HTR-8/SVneo (cell line): ENCODE data around the gene RSBN1L.
"Not testable (repeated sequence)": the region's sequence is repeated elsewhere in the genome, so short reads cannot be mapped to it uniquely, and the experiment has no call there.

ENCODE experiments used
- DNase-seq: peaks from one replicate; pipeline ENCODE4 v3.0.0; 2011; ENCODE audit warnings: low spot score, mixed read lengths; ENCODE audit not compliant: insufficient read length
- FAIRE-seq: peaks from 2 replicates; lab custom pipeline; 2011; peaks lifted over from hg19 to GRCh38; lab: Jason Lieb, UNC

Gene RSBN1L

GRCh38 chr7:77696057-77696642 is at the start of gene RSBN1L:
Gene RSBN1L, plus strand, starts transcription at chr7:77696459. Its CDS starts 11 bp downstream, at chr7:77696470.
- peak; percentile 52 for FAIRE-seq

DNA sequence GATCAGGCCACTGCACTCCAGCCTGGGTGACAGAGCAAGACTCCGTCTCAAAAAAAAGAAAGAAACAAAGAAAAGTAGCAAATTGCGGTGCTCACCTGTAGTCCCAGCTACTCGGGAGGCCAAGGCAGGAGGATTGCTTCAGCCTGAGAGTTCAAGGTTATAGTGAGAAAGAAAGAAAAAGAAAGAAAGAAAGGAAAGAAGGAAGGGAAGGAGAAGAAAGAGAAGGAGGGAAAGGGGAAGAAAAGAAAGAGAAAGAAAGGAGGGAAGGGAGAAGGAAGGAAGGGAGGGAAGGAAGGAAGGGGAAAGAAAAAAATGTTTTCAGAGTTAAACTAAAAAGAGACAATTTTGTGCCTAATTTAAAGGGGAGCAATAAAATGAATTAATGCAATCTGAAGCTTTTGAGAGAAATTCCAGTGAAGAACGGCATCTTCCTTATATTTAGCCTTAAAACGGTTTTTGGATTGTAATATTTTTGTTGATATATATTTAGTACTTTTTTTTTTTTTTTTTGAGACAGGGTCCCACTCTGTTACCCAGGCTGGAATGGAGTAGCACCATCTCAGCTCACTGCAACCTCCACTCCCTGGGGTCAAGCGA is 47.4 kb upstream of the RSBN1L start:
- DNase-seq, result no peak
- no peak for FAIRE-seq

More at GRCh38 chr7:77696057-77696642, at the start of gene RSBN1L:
- peak; percentile 90 for DNase-seq

DNA sequence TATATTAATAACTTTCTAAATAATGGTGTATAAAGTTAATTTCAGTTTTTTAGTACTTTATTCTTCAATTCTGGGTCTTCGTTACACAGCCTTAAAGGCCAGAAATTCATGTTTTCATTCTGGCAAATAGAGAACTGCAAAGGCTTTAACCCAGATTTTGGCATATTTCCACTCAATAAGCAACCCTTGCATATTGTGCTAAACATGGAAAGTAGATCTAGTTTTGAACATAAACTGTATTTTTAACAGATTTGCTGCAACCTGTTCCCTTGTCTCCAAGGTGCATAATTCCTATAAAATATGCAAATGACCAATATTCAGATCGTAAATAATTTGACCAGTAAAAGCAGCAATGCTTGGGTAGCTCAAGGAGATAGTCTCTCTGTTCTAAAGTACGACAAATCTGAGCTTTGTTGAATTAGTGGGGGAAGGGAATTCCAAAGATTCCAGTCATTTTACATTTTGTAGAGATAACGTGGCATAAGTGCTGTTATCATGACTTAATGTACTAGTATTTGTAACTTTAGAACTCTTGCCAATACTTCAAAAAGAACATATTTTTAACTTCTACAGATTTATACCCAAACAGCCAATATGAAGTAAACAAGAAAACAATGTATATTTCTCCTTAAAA is 46.4 kb upstream of the RSBN1L start:
- FAIRE-seq (no peak), DNase-seq (peak; percentile 23)

DNA sequence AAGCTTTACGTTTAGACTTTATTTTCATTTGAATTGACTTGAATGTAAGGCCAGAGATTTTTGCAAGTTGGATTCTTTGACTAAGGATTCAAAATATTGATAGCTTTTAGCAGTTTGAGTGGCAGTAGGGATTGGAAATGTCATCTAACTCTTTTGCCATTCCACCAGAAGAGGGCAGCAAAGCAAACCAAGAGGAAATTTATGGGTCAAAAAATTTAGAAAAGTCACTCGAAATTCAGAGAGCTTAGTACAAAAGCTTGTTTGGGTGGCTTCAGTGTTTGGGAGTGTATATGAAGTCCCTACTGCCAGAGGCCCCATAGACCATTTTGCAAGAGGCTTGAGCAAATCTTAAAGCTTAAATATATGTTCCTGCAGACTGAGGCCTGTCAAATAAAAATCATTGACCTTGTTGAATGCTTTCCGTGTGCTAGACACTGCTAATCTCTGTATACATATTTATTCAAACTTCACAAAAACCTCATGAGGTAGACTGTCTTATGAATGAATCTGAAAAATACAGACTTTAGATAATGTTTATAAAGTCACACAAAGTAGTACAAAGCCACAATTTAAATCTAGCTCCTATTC is 44.6 kb upstream of the RSBN1L start:
- peak; percentile 26 for DNase-seq
- FAIRE-seq, result no peak

GRCh38 chr7:77652826-77653225 is 43.4 kb upstream of the RSBN1L start:
- FAIRE-seq, DNase-seq: not testable (repeated sequence)

DNA sequence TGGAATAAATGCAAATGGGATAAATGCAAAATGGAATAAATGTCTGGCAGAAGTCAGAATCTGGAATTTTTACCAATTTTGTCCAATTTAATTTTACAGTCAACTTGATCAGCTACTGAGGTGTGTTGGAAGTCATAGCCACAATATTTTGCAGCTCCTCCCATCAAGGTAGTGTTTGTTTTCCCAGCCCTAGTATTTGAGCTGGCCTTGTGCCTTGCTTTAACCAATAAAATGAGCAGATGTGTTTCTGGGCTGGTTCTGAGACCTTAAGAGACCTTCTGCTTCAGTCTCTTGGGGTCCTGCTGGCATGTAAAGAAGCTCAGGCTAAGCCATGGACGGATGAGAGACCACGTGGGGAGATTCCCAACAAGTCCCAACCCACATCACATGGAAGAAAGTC is 42.7 kb upstream of the RSBN1L start:
- DNase-seq, result no peak
- FAIRE-seq, result no peak

DNA sequence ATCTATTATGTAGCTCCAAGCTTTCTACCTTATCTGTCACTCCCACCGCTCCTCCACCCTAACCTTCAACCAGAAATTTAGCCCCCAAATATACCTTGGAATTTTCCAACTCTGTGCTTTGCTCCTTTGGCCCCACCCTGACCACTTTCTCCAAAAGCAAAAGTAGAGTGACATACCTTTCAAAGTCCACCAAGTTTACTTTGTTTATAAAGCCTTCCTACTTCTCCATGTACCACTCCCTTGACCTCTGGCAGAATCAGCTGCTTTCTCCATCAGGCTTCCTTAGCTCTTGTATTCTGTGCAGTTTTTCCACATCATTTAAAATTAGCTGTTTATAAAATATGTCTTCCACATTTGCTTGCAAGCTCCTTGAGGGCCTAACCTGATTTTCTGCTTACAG is 40.9 kb upstream of the RSBN1L start:
- no peak for DNase-seq
- FAIRE-seq, result no peak

- no peak for FAIRE-seq
- DNase-seq, result no peak
Measured at GRCh38 chr7:77655836-77656455, 40.3 kb upstream of the RSBN1L start.

GRCh38 chr7:77657427-77658224 is 38.6 kb upstream of the RSBN1L start:
- no peak for FAIRE-seq
- peak; percentile 17 for DNase-seq

DNA sequence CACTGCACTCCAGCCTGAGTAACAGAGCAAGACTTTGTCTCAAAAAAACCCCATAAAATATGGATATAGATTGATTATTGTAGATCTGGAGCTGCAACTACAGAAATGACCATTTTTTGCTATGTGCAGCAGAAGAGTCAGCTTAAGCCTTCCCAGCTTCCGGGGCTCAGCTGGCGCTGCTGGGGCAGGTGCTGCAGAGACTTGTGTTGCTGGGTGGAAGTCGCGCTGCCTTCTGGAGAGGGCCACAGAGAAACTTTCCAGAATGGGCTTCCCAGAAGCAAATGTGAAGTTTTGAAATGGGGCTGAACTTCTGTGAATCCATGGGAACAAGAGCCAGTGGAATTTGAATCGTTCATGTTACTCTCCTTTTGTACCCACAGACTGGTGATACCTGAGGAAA is 37.3 kb upstream of the RSBN1L start:
- no peak for FAIRE-seq

DNA sequence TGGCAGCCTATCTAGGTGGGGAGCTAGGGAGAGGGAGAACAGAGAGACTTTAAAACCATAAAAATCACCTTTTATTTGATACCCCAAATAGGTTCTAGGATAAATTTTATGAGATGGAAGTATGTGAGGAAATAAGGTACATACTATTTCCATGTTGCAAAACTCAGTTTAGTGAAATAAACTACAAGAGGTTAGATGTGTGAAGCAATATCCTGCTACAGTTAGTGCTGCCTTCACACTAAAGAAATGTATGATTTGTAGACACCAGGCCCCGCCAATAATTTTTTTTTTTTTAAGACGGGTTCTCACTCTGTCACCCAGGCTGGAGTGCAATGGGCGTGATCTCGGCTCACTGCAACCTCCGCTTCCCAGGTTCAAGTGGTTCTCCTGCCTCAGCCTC is 34.4 kb upstream of the RSBN1L start:
- FAIRE-seq, result no peak

More for the DNA sequence above, 37.3 kb upstream of the RSBN1L start:
- no peak for DNase-seq

DNA sequence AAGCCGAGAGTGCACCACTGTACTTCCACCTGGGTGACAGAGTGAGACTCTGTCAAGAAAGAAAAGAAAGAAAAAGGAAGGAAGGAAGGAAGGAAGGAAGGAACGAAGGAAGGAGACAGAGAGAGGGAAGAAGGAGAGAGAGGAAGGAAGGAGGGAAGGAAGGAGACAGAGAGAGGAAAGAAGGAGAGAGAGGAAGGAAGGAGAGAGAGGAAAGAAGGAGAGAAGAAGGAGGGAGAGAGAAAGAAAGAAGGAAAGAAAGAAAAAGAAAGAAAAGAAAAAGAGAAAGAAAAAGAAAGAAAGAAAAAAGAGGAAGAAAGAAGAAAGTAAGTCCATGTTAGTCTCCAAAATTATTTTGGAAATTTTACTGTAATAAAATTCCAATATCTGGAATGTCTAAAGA is 33.4 kb upstream of the RSBN1L start:
- FAIRE-seq, result no peak
- no peak for DNase-seq

More for the DNA sequence above, 34.4 kb upstream of the RSBN1L start:
- no peak for DNase-seq

DNA sequence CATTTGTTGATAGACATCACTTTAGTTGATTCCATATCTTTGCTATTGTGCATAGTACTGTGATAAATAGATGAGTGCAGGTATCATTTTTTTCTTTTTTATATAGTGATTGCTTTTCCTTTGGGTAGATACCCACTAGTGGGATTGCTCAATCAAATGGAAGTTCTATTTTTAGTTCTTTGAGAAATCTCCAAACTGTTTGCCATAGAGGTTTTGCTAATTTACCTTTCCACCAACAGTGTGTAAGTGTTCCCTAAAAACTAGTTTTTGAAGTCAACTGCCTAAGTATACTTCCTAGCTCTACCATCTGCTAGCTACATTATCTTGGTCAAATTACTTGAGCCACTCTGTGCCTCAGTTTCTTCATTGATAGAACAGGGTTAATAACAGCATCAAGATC is 31.5 kb upstream of the RSBN1L start:
- DNase-seq, result no peak
- no peak for FAIRE-seq

GRCh38 chr7:77665161-77665560 is 31.1 kb upstream of the RSBN1L start:
- DNase-seq (no peak), FAIRE-seq (no peak)

GRCh38 chr7:77667459-77668086 is 28.7 kb upstream of the RSBN1L start:
- DNase-seq (no peak), FAIRE-seq (no peak)

DNA sequence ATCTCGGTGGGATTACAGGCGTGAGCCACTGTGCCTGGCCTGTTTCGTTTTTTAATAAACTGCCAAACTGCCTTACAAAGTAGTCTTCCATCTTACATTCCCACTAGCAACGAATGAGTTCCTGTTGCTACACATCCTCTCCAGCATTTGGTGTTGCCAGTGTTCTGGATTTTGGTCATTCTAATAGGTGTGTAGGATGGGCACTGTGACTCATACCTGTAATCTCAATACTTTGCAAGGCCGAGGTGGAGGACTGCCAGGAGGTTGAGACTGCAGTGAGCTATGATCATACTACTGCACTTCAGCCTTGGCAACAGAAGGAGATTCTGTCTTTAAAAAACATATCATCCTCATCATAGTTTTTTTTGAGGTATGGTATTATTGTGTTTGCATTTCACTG is 21.4 kb upstream of the RSBN1L start:
- no peak for DNase-seq
- FAIRE-seq, result no peak

- FAIRE-seq (no peak), DNase-seq (no peak)
Measured at GRCh38 chr7:77679608-77680007, 16.7 kb upstream of the RSBN1L start.

DNA sequence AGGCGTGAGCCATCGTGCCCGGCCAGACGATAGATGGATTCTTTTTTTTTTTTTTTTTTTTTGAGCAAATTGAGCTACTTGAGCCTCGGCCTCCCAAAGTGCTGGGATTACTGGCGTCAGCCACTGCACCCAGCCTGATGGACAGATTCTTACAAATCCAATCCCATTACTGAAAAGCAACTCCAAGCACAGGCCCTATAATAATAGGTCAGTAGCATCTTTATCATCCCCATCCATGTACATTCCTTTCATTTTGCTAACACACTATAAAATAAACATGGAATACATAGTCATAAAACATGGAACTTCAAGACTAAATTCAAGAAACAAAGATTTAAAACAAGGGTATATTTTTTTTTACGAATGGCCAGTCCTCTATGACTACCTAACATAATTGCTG is 16.0 kb upstream of the RSBN1L start:
- FAIRE-seq (no peak), DNase-seq (no peak)

DNA sequence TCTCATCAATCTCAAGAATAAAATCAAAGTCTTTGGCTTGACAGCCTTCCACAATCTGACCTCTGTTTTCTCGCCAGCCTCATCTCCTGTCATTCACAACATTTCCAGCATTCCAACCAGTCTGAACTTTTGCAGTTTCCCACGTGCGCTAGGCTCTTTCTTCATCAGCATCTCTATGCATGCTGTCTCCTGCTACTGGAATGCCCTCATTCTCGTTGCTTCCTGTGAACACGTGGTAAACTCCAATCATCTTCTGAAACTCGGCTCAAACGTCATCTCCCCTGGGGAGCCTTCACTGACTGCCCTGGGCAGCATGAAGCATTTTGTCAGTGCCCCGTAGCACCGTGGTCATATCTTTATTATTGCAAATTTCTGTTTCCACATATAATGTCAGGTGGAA is 12.2 kb upstream of the RSBN1L start:
- FAIRE-seq, result no peak
- DNase-seq, result no peak

- DNase-seq (no peak), FAIRE-seq (no peak)
Measured at GRCh38 chr7:77685233-77685632, 11.0 kb upstream of the RSBN1L start.
